IPS-18c (cell line): ENCODE measurements around the gene NEBL.

Source experiments
- H3K4me3 ChIP-seq: 2 replicates; pipeline ENCODE4 v1.7.0; 2013; ENCODE audit warnings: low read depth, mild to moderate bottlenecking, low read length, moderate library complexity; ENCODE audit not compliant: insufficient read depth
- H3K9me3 ChIP-seq: one replicate; pipeline ENCODE4 v1.6.1; 2013; ENCODE audit warnings: mild to moderate bottlenecking, low read length, moderate library complexity; ENCODE audit not compliant: control insufficient read depth, insufficient read depth

NEBL gene

GRCh38 chr10:20882091-20882490 is 15.0 kb downstream of the NEBL start:
- H3K4me3 ChIP-seq, result no peak overlapping the region
- no peaks in the 10 kb centered on the region for H3K9me3 ChIP-seq

- H3K9me3 ChIP-seq, result no peaks in the 10 kb centered on the region
These were observed 18.0 kb downstream of the NEBL start for GRCh38 chr10:20879136-20879535.

GRCh38 chr10:20877986-20878983 is 18.8 kb downstream of the NEBL start:
- no peak overlapping the region for H3K4me3 ChIP-seq
- no peaks in the 10 kb centered on the region for H3K9me3 ChIP-seq

More at GRCh38 chr10:20879136-20879535, 18.0 kb downstream of the NEBL start:
- no peak overlapping the region for H3K4me3 ChIP-seq

- no peaks in the 10 kb centered on the region for H3K9me3 ChIP-seq
- H3K4me3 ChIP-seq, result no peak overlapping the region
These were observed 19.6 kb downstream of the NEBL start for GRCh38 chr10:20877554-20877953.

GRCh38 chr10:20874261-20874660 is 22.9 kb downstream of the NEBL start:
- Histone ChIP-seq H3K9me3 (no peaks in the 10 kb centered on the region), H3K4me3 (no peak overlapping the region)

GRCh38 chr10:20871970-20872369 is 25.1 kb downstream of the NEBL start:
- Histone ChIP-seq H3K9me3 (no peaks in the 10 kb centered on the region), H3K4me3 (no peak overlapping the region)

GRCh38 chr10:20870834-20871233 is 26.3 kb downstream of the NEBL start:
- Histone ChIP-seq H3K4me3 (no peak overlapping the region), H3K9me3 (no peaks in the 10 kb centered on the region)

GRCh38 chr10:20863008-20863407 is 34.1 kb downstream of the NEBL start:
- H3K4me3 ChIP-seq, result no peak overlapping the region
- no peaks in the 10 kb centered on the region for H3K9me3 ChIP-seq

GRCh38 chr10:20858292-20859124 is 38.6 kb downstream of the NEBL start:
- Histone ChIP-seq H3K4me3 (no peak overlapping the region), H3K9me3 (no peaks in the 10 kb centered on the region)

GRCh38 chr10:20856484-20856883 is 40.6 kb downstream of the NEBL start:
- H3K4me3 ChIP-seq, result no peak overlapping the region
- H3K9me3 ChIP-seq, result no peaks in the 10 kb centered on the region

- H3K9me3 ChIP-seq, result no peaks in the 10 kb centered on the region
- no peak overlapping the region for H3K4me3 ChIP-seq
These were observed 41.6 kb downstream of the NEBL start for GRCh38 chr10:20855398-20856038.

- H3K9me3 ChIP-seq, result no peaks in the 10 kb centered on the region
- H3K4me3 ChIP-seq, result no peak overlapping the region
These were observed 43.8 kb downstream of the NEBL start for GRCh38 chr10:20853276-20853675.

- Histone ChIP-seq H3K4me3 (no peak overlapping the region), H3K9me3 (no peaks in the 10 kb centered on the region)
These were observed 44.8 kb downstream of the NEBL start for GRCh38 chr10:20852303-20852702.

GRCh38 chr10:20847512-20847911 is 49.6 kb downstream of the NEBL start:
- H3K4me3 ChIP-seq, result no peak overlapping the region

GRCh38 chr10:20846263-20846662 is 50.8 kb downstream of the NEBL start:
- no peaks in the 10 kb centered on the region for H3K9me3 ChIP-seq
- no peak overlapping the region for H3K4me3 ChIP-seq

More at GRCh38 chr10:20847512-20847911, 49.6 kb downstream of the NEBL start:
- no peaks in the 10 kb centered on the region for H3K9me3 ChIP-seq

- H3K9me3 ChIP-seq, result no peaks in the 10 kb centered on the region
- no peak overlapping the region for H3K4me3 ChIP-seq
These were observed 55.7 kb downstream of the NEBL start for GRCh38 chr10:20841419-20841818.

- H3K4me3 ChIP-seq, result no peak overlapping the region
These were observed 57.2 kb downstream of the NEBL start for GRCh38 chr10:20839910-20840309.

More at GRCh38 chr10:20839910-20840309, 57.2 kb downstream of the NEBL start:
- no peaks in the 10 kb centered on the region for H3K9me3 ChIP-seq
